CD4-positive, alpha-beta T cell treated with Interleukin-17A for 4 hours (primary cell): Measurements from ENCODE around the gene TIMM10B.

Source experiments
- DNase-seq: peaks from one replicate; pipeline ENCODE4 v3.0.0-alpha.2; 2020; ENCODE audit warnings: mixed read lengths

The TIMM10B gene

GRCh38 chr11:6481012-6481923 is at the start of gene TIMM10B, which contains the start of gene ARFIP2:
Gene TIMM10B, plus strand, starts transcription at chr11:6481501. Its CDS starts 16 bp downstream, at chr11:6481517.
Gene ARFIP2, minus strand, starts transcription at chr11:6481331. Its CDS starts 910 bp downstream, at chr11:6480421.
- peak; percentile 97 for DNase-seq

- DNase-seq, result no peak
Measured at GRCh38 chr11:6431861-6432260, 49.4 kb upstream of the TIMM10B start.

GRCh38 chr11:6433998-6434660 is 47.2 kb upstream of the TIMM10B start:
- no peak for DNase-seq

GRCh38 chr11:6437423-6437822 is 43.9 kb upstream of the TIMM10B start:
- DNase-seq, result no peak

GRCh38 chr11:6437993-6438392 is 43.3 kb upstream of the TIMM10B start:
- DNase-seq, result peak; percentile 12

GRCh38 chr11:6438979-6439571 is 42.2 kb upstream of the TIMM10B start:
- DNase-seq, result peak; percentile 67

- no peak for DNase-seq
Measured at GRCh38 chr11:6440906-6441358, 40.4 kb upstream of the TIMM10B start, which contains the start of gene HPX. Gene HPX, minus strand, starts transcription at chr11:6440987. Its CDS starts 24 bp downstream, at chr11:6440963.

- DNase-seq, result no peak
Measured at GRCh38 chr11:6442441-6442840, 38.9 kb upstream of the TIMM10B start.

GRCh38 chr11:6443269-6444003 is 37.9 kb upstream of the TIMM10B start:
- peak; percentile 76 for DNase-seq

- DNase-seq, result no peak
Measured at GRCh38 chr11:6448574-6448973, 32.7 kb upstream of the TIMM10B start.

- DNase-seq, result no peak
Measured at GRCh38 chr11:6452219-6452618, 29.1 kb upstream of the TIMM10B start.

- no peak for DNase-seq
Measured at GRCh38 chr11:6453152-6453551, 28.1 kb upstream of the TIMM10B start.

- no peak for DNase-seq
Measured at GRCh38 chr11:6455070-6455469, 26.2 kb upstream of the TIMM10B start.

- no peak for DNase-seq
Measured at GRCh38 chr11:6456361-6457073, 24.8 kb upstream of the TIMM10B start.

GRCh38 chr11:6457581-6458320 is 23.6 kb upstream of the TIMM10B start:
- no peak for DNase-seq

- no peak for DNase-seq
Measured at GRCh38 chr11:6458352-6459098, 22.8 kb upstream of the TIMM10B start.

GRCh38 chr11:6459099-6459450 is 22.2 kb upstream of the TIMM10B start:
- DNase-seq, result no peak

GRCh38 chr11:6468712-6469495 is 12.4 kb upstream of the TIMM10B start:
- no peak for DNase-seq

- no peak for DNase-seq
Measured at GRCh38 chr11:6469599-6469998, 11.7 kb upstream of the TIMM10B start.

GRCh38 chr11:6472934-6473333 is 8.4 kb upstream of the TIMM10B start:
- no peak for DNase-seq
